ENCODE data around the gene SUN1. TPM values are rescaled to one million over a fixed set of nuclear protein-coding genes. Genes with fewer than 3 reads are reported as not detected.

The SUN1 gene
- total and polyA plus RNA-seq, 10 of the 15 experiments (the other 5 are each of a cell fraction or from before 2014, with no cell fraction given): 27.8 to 107 (median 65.8) TPM

GRCh38 chr7:881441-882234 is 49.4 kb downstream of the SUN1 start:
- peaks cover 3% of the 10 kb centered on the region; the same call in 1 of the 2 replicates for H4K20me1 ChIP-seq (ENCODE audit: control insufficient read depth, insufficient read depth)
- intact Hi-C loops (cut with micrococcal nuclease; ENCODE audit: unreplicated experiment) (no loop called here), in situ Hi-C loops (cut with MboI) (no loop called here)
- no peak for ATAC-seq
- ChIA-PET SMC1A (ENCODE audit: uncharacterized antibody, unreplicated experiment) (no interaction called here), RAD21 (ENCODE audit: unreplicated experiment) (no interaction called here), POLR2A (no interaction called here), CTCF (interaction anchor here (1.3 kb wide), 1 partner anchor 8 kb away, joined by 3 read pairs; no protein-coding TSS in a partner anchor)
- no peak overlapping the region for H3K9ac ChIP-seq (ENCODE audit: control insufficient read depth, insufficient read depth, low read length)
- H3K27ac ChIP-seq (ENCODE audit: control insufficient read depth, insufficient read depth): no peak overlapping the region
- H3K27me3 ChIP-seq (replicated peaks in 1 of 2; ENCODE audit: control insufficient read depth in 2 of 2, insufficient read depth in 2 of 2, low read length in 1 of 2): no peaks in the 10 kb centered on the region
- H3K4me3 ChIP-seq: no peak overlapping the region
- H3K9me3 ChIP-seq (replicated peaks; ENCODE audit: control insufficient read depth, insufficient read depth, low read length): no peaks in the 10 kb centered on the region; the same call in 2 of the 3 replicates
- no peak for DNase-seq (ENCODE audit: low read depth, low spot score)
- BruUV-seq (replicated peaks): no TSS peak
- H3K79me2 ChIP-seq (ENCODE audit: control insufficient read depth, insufficient read depth, low read length): peaks cover 64% of the 10 kb centered on the region
- 85% methylated on average over 20 of the region's 20 CpGs for WGBS (ENCODE audit: insufficient coverage, insufficient replicate concordance, low lambda C conversion rate, missing lambda C conversion rate)
- no peak for FAIRE-seq
- no peaks in the 10 kb centered on the region for H3K4me1 ChIP-seq (ENCODE audit: control insufficient read depth, insufficient read depth, low read length)
- H3K36me3 ChIP-seq (ENCODE audit: control insufficient read depth in 2 of 2, insufficient read depth in 2 of 2, low read length in 1 of 2): peaks cover 0 to 4% of the 10 kb centered on the region in 2 experiments; a peak in 3 of 4 replicates
- TF ChIP-seq, protein P1, sequence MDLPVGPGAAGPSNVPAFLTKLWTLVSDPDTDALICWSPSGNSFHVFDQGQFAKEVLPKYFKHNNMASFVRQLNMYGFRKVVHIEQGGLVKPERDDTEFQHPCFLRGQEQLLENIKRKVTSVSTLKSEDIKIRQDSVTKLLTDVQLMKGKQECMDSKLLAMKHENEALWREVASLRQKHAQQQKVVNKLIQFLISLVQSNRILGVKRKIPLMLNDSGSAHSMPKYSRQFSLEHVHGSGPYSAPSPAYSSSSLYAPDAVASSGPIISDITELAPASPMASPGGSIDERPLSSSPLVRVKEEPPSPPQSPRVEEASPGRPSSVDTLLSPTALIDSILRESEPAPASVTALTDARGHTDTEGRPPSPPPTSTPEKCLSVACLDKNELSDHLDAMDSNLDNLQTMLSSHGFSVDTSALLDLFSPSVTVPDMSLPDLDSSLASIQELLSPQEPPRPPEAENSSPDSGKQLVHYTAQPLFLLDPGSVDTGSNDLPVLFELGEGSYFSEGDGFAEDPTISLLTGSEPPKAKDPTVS (IDR thresholded peaks at IDR 0.05; ENCODE audit: low read depth, low read length): no peak
- TF ChIP-seq MEF2B (IDR thresholded peaks at IDR 0.05; ENCODE audit: partially characterized antibody, poor library complexity, severe bottlenecking) (no peak), POU2F2 (IDR thresholded peaks at IDR 0.05; ENCODE audit: borderline replicate concordance, low read depth, low read length) (no peak), HDAC6 (IDR thresholded peaks at IDR 0.05; ENCODE audit: unreplicated experiment) (no peak), JUNB (IDR thresholded peaks at IDR 0.05) (no peak), CBX5 (IDR thresholded peaks at IDR 0.05; ENCODE audit: low read depth) (no peak), SUPT20H (IDR thresholded peaks at IDR 0.05; ENCODE audit: borderline replicate concordance, control insufficient read depth, low read depth, low read length) (no peak), STAT1 (conservative IDR thresholded peaks at IDR 0.05) (no peak), MAX (IDR thresholded peaks at IDR 0.05; ENCODE audit: low read depth, low read length) (no peak), REST (IDR thresholded peaks at IDR 0.05; ENCODE audit: low read depth, low read length) (no peak)
- TF ChIP-seq, protein P2, sequence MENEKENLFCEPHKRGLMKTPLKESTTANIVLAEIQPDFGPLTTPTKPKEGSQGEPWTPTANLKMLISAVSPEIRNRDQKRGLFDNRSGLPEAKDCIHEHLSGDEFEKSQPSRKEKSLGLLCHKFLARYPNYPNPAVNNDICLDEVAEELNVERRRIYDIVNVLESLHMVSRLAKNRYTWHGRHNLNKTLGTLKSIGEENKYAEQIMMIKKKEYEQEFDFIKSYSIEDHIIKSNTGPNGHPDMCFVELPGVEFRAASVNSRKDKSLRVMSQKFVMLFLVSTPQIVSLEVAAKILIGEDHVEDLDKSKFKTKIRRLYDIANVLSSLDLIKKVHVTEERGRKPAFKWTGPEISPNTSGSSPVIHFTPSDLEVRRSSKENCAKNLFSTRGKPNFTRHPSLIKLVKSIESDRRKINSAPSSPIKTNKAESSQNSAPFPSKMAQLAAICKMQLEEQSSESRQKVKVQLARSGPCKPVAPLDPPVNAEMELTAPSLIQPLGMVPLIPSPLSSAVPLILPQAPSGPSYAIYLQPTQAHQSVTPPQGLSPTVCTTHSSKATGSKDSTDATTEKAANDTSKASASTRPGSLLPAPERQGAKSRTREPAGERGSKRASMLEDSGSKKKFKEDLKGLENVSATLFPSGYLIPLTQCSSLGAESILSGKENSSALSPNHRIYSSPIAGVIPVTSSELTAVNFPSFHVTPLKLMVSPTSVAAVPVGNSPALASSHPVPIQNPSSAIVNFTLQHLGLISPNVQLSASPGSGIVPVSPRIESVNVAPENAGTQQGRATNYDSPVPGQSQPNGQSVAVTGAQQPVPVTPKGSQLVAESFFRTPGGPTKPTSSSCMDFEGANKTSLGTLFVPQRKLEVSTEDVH (IDR thresholded peaks at IDR 0.05; ENCODE audit: low read depth, partially characterized antibody): no peak
- TF ChIP-seq, protein P3, sequence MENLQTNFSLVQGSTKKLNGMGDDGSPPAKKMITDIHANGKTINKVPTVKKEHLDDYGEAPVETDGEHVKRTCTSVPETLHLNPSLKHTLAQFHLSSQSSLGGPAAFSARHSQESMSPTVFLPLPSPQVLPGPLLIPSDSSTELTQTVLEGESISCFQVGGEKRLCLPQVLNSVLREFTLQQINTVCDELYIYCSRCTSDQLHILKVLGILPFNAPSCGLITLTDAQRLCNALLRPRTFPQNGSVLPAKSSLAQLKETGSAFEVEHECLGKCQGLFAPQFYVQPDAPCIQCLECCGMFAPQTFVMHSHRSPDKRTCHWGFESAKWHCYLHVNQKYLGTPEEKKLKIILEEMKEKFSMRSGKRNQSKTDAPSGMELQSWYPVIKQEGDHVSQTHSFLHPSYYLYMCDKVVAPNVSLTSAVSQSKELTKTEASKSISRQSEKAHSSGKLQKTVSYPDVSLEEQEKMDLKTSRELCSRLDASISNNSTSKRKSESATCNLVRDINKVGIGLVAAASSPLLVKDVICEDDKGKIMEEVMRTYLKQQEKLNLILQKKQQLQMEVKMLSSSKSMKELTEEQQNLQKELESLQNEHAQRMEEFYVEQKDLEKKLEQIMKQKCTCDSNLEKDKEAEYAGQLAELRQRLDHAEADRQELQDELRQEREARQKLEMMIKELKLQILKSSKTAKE (IDR thresholded peaks at IDR 0.05; ENCODE audit: low read depth, poor library complexity, severe bottlenecking): no peak
- H3K4me2 ChIP-seq (ENCODE audit: control insufficient read depth, insufficient read depth): no peak overlapping the region
- no peak overlapping the region for H2AFZ ChIP-seq (ENCODE audit: control insufficient read depth, low read depth, low read length)
